H1 (cell line): ENCODE measurements around the gene ZNF462. TPM values are rescaled to one million over a fixed set of nuclear protein-coding genes. Genes with fewer than 3 reads are reported as not detected.

Source experiments
- CTCF ChIA-PET: fragments of 300-600 bp; sonication (Branson Sonifier 250); formaldehyde crosslinking; loops from one replicate; lab custom pipeline; 2021; ENCODE audit not compliant: partially characterized antibody; lab: Charles Lee
- POLR2A ChIA-PET: fragments of 300-600 bp; sonication (Branson Sonifier 250); formaldehyde crosslinking; loops from one replicate; lab custom pipeline; 2021; ENCODE audit warnings: inconsistent platforms; ENCODE audit not compliant: partially characterized antibody; lab: Charles Lee
- DNase-seq, 2 experiments: peaks; one replicate each; pipeline versions ENCODE4 v3.0.0 to v3.0.0-alpha.2; 2010 to 2022; ENCODE audit warnings: low spot score in 2 of 2, low read depth in 1 of 2, mixed read lengths in 1 of 2
- FAIRE-seq: peaks from 2 replicates; lab custom pipeline; 2011; peaks lifted over from hg19 to GRCh38; lab: Jason Lieb, UNC
- H2AFZ ChIP-seq: 2 replicates; pipeline ENCODE4 v1.8.1; 2012; ENCODE audit warnings: low read length, inconsistent platforms
- H2AK5ac ChIP-seq: 2 replicates; pipeline ENCODE4 v1.6.1; 2013; ENCODE audit warnings: low read depth, low read length
- H2BK120ac ChIP-seq: replicated peaks from 2 replicates; pipeline ENCODE3; 2013; ENCODE audit warnings: low read depth, low read length, inconsistent platforms
- H2BK12ac ChIP-seq: 2 replicates; pipeline ENCODE4 v1.6.1; 2013; ENCODE audit warnings: low read depth, low read length
- H2BK15ac ChIP-seq: 2 replicates; pipeline ENCODE4 v1.6.1; 2013; ENCODE audit warnings: low read length
- H2BK20ac ChIP-seq: 2 replicates; pipeline ENCODE4 v1.6.1; 2013; ENCODE audit warnings: low read length
- H2BK5ac ChIP-seq: 2 replicates; pipeline ENCODE4 v1.6.1; 2013; ENCODE audit warnings: low read depth, low read length
- H3K14ac ChIP-seq: 2 replicates; pipeline ENCODE4 v1.6.1; 2013; ENCODE audit warnings: inconsistent platforms; ENCODE audit not compliant: insufficient read length
- H3K18ac ChIP-seq: 2 replicates; pipeline ENCODE4 v1.6.1; 2013; ENCODE audit warnings: low read length; ENCODE audit errors: extremely low read depth
- H3K23ac ChIP-seq: 2 replicates; pipeline ENCODE4 v1.6.1; 2013; ENCODE audit warnings: inconsistent platforms; ENCODE audit not compliant: insufficient read length
- H3K23me2 ChIP-seq: 2 replicates; pipeline ENCODE4 v1.6.1; 2013; ENCODE audit warnings: low read depth, low read length
- H3K27ac ChIP-seq: 2 replicates; pipeline ENCODE4 v1.6.1; 2011; ENCODE audit warnings: low read depth, low read length, inconsistent platforms
- H3K27me3 ChIP-seq, 4 experiments: replicated peaks in 1 of 4; 1 replicate in 1 of 4; 2 replicates in 3 of 4; pipeline versions ENCODE4 v1.6.1 to v1.8.1; 2011 to 2013; ENCODE audit warnings: low read length in 3 of 4, mild to moderate bottlenecking in 3 of 4, inconsistent platforms in 2 of 4, mixed read lengths in 2 of 4, moderate library complexity in 1 of 4; ENCODE audit not compliant: control insufficient read depth in 3 of 4, insufficient read depth in 3 of 4; ENCODE audit errors: extremely low read depth in 1 of 4
- H3K36me3 ChIP-seq, 4 experiments: 2 replicates each; pipeline versions ENCODE4 v1.6.1 to v1.8.1; 2011 to 2013; ENCODE audit warnings: mild to moderate bottlenecking in 4 of 4, low read length in 3 of 4, moderate library complexity in 2 of 4, control low read depth in 1 of 4, inconsistent platforms in 1 of 4; ENCODE audit not compliant: insufficient read depth in 4 of 4, control insufficient read depth in 2 of 4
- H3K4ac ChIP-seq: replicated peaks from 2 replicates; pipeline ENCODE3; 2013; ENCODE audit warnings: low read length, low read depth, mixed read lengths, inconsistent platforms; ENCODE audit not compliant: insufficient read length
- H3K4me1 ChIP-seq, 4 experiments: replicated peaks in 1 of 4; 1 replicate in 1 of 4; 2 replicates in 3 of 4; pipeline versions ENCODE4 v1.6.1 to v1.8.1; 2011 to 2013; ENCODE audit warnings: low read length in 3 of 4, inconsistent platforms in 2 of 4, mixed read lengths in 1 of 4; ENCODE audit not compliant: insufficient read depth in 4 of 4, control insufficient read depth in 3 of 4
- H3K4me2 ChIP-seq, 2 experiments: 2 replicates each; pipeline versions ENCODE4 v1.6.1 to v1.8.1; 2011 to 2013; ENCODE audit warnings: low read depth in 2 of 2, low read length in 2 of 2, control low read depth in 1 of 2, inconsistent platforms in 1 of 2, mild to moderate bottlenecking in 1 of 2; ENCODE audit not compliant: insufficient read depth in 1 of 2
- H3K4me3 ChIP-seq, 4 experiments: fragments of 200-600, 300-600 bp in 1 of 4; sonication (generic), shearing (Covaris generic), sonication (Bioruptor Twin) in 1 of 4; 2 replicates each; pipeline versions ENCODE4 v1.5.1 to v1.8.1; 2011 to 2016; ENCODE audit warnings: low read length in 4 of 4, low read depth in 3 of 4, control low read depth in 2 of 4, inconsistent platforms in 2 of 4, mild to moderate bottlenecking in 2 of 4, mixed read lengths in 1 of 4, moderate library complexity in 1 of 4; ENCODE audit not compliant: insufficient read depth in 2 of 4; ENCODE audit errors: extremely low read depth in 1 of 4
- H3K56ac ChIP-seq: replicated peaks from 2 replicates; pipeline ENCODE3; 2013; ENCODE audit warnings: low read depth, mild to moderate bottlenecking, mixed read lengths, low read length, inconsistent platforms; ENCODE audit not compliant: insufficient read length
- H3K79me1 ChIP-seq: 2 replicates; pipeline ENCODE4 v1.6.1; 2013; ENCODE audit warnings: low read depth, low read length, control low read depth
- H3K79me2 ChIP-seq, 2 experiments: 2 replicates each; pipeline versions ENCODE4 v1.6.1 to v1.8.1; 2012 to 2013; ENCODE audit warnings: low read length in 2 of 2, mild to moderate bottlenecking in 2 of 2, inconsistent platforms in 1 of 2; ENCODE audit not compliant: insufficient read depth in 2 of 2, control insufficient read depth in 1 of 2
- H3K9ac ChIP-seq, 4 experiments: replicated peaks in 1 of 4; 1 replicate in 1 of 4; 2 replicates in 3 of 4; pipeline versions ENCODE4 v1.6.1 to v1.8.1; 2011 to 2013; ENCODE audit warnings: low read depth in 3 of 4, low read length in 3 of 4, control low read depth in 2 of 4, mild to moderate bottlenecking in 2 of 4, moderate library complexity in 2 of 4, inconsistent platforms in 1 of 4; ENCODE audit errors: extremely low read depth in 1 of 4
- H3K9me3 ChIP-seq, 2 experiments: 2 replicates each; pipeline versions ENCODE4 v1.6.1 to v1.8.1; 2012 to 2013; ENCODE audit warnings: mild to moderate bottlenecking in 2 of 2, moderate library complexity in 2 of 2, control low read depth in 1 of 2, inconsistent platforms in 1 of 2, low read depth in 1 of 2, low read length in 1 of 2, mixed read lengths in 1 of 2; ENCODE audit not compliant: insufficient read depth in 2 of 2
- H4K20me1 ChIP-seq, 2 experiments: replicated peaks in 1 of 2; 2 replicates each; pipeline versions ENCODE3 to v1.8.1; 2011 to 2013; ENCODE audit warnings: inconsistent platforms in 2 of 2, low read length in 2 of 2, mild to moderate bottlenecking in 1 of 2; ENCODE audit not compliant: insufficient read depth in 2 of 2, control insufficient read depth in 1 of 2
- H4K5ac ChIP-seq: 2 replicates; pipeline ENCODE4 v1.6.1; 2013; ENCODE audit warnings: low read length, low read depth, mixed read lengths, inconsistent platforms; ENCODE audit not compliant: insufficient read length
- H4K8ac ChIP-seq: 2 replicates; pipeline ENCODE4 v1.8.0; 2013; ENCODE audit warnings: mild to moderate bottlenecking, moderate library complexity, low read length, inconsistent platforms; ENCODE audit not compliant: insufficient read depth; ENCODE audit errors: extremely low read depth
- H4K91ac ChIP-seq: replicated peaks from 2 replicates; pipeline ENCODE3; 2013; ENCODE audit warnings: low read length, mixed read lengths, inconsistent platforms; ENCODE audit not compliant: insufficient read length
- ATF3 ChIP-seq: IDR thresholded peaks from 2 replicates; pipeline ENCODE4 v1.6.1; 2011; ENCODE audit warnings: low read depth, mild to moderate bottlenecking, low read length; ENCODE audit not compliant: insufficient read depth
- FOSL1 ChIP-seq: IDR thresholded peaks from 2 replicates; pipeline ENCODE4 v1.6.1; 2011; ENCODE audit warnings: mild to moderate bottlenecking, low read depth, low read length, moderate library complexity; ENCODE audit not compliant: insufficient read depth
- NANOG ChIP-seq: IDR thresholded peaks from 2 replicates; pipeline ENCODE4 v1.6.1; 2011; ENCODE audit warnings: low read length, low read depth, mild to moderate bottlenecking, inconsistent platforms; ENCODE audit not compliant: insufficient read depth, poor library complexity, severe bottlenecking
- SIN3A ChIP-seq, 2 experiments: IDR thresholded peaks in 1 of 2; conservative IDR thresholded peaks in 1 of 2; 2 replicates each; pipeline ENCODE4 v1.6.1; 2011 to 2012; ENCODE audit warnings: low read length in 2 of 2, improper control_type of control experiment in 1 of 2, low read depth in 1 of 2, mild to moderate bottlenecking in 1 of 2
- SIRT6 ChIP-seq: IDR thresholded peaks from one replicate; pipeline ENCODE4 v1.7.1; 2012; ENCODE audit warnings: low read length, inconsistent platforms
- WGBS, 2 experiments: shearing (Covaris generic) in 1 of 2; methylation state at CpG; one replicate each; pipeline versions ENCODE4 v1.1.6 to v1.1.7; 2013 to 2015; ENCODE audit warnings: low lambda C conversion rate in 2 of 2, mixed read lengths in 2 of 2, inconsistent platforms in 1 of 2, low coverage in 1 of 2, missing lambda C conversion rate in 1 of 2; ENCODE audit not compliant: insufficient replicate concordance in 2 of 2, insufficient coverage in 1 of 2, insufficient read length in 1 of 2; ENCODE audit errors: extremely low coverage in 1 of 2, missing lambda C conversion rate in 1 of 2; 5-methylcytosine and 5-hydroxymethylcytosine counted together
- polyA plus RNA-seq, 7 experiments: library from polyadenylated mRNA; depleted of rRNA in 3 of 7; stranded (reverse) in 5 of 7; unstranded in 2 of 7; fragments of >200 nt in 5 of 7; fragments of 200-250 nt in 2 of 7; gene quantifications; 1 replicate in 5 of 7; 2 replicates in 1 of 7; 4 replicates in 1 of 7; pipeline versions ENCODE4 v1.2.1 to v1.2.3, GENCODE V29; 2011 to 2013; ENCODE audit warnings: missing spikeins in 2 of 7, mixed read lengths in 2 of 7
- total RNA-seq: library from RNA; stranded (reverse); fragmentation: NEBNext Ultra II Directional; extraction: Animal tissue kit (Norgen Biotek cat#: 25700); gene quantifications from 2 replicates; pipeline ENCODE4 v1.2.1, GENCODE V29; 2021

ZNF462 gene
- total and polyA plus RNA-seq, 2 of the 8 experiments (the other 6 are each of a cell fraction or from before 2014, with no cell fraction given): 30.0 to 163 TPM

- no peak for FAIRE-seq
- TF ChIP-seq SIN3A (conservative IDR thresholded peaks at IDR 0.05 in 1 of 2, IDR thresholded peaks at IDR 0.05 in 1 of 2; ENCODE audit: low read depth in 1 of 2, low read length in 2 of 2) (no peak), SIRT6 (no peak), NANOG (no peak), ATF3 (no peak), FOSL1 (no peak)
These were observed 70.5 kb downstream of the ZNF462 start for GRCh38 chr9:106933470-106933869.

More at GRCh38 chr9:106933470-106933869, 70.5 kb downstream of the ZNF462 start:
- Histone ChIP-seq H2BK15ac (no peak overlapping the region), H3K9ac (no peak overlapping the region), H4K8ac (no peak overlapping the region), H4K20me1 (peaks cover 2 to 4% of the 10 kb centered on the region in 2 experiments), H3K4ac (no peak overlapping the region), H3K23ac (no peak overlapping the region), H3K79me1 (peaks cover 8% of the 10 kb centered on the region), H3K79me2 (peaks cover 0 to 58% of the 10 kb centered on the region in 2 experiments; a peak in 2 of 4 replicates), H3K27ac (no peak overlapping the region), H3K4me3 (no peak overlapping the region), H2BK5ac (no peak overlapping the region), H2BK20ac (no peak overlapping the region), H2AK5ac (no peak overlapping the region), H3K14ac (no peak overlapping the region), H3K27me3 (no peaks in the 10 kb centered on the region), H2BK12ac (no peak overlapping the region), H2BK120ac (no peak overlapping the region), H4K5ac (no peak overlapping the region), H3K36me3 (peaks cover 38 to 83% (median 66%) of the 10 kb centered on the region in 4 experiments), H3K18ac (no peak overlapping the region), H4K91ac (no peak overlapping the region), H2AFZ (no peak overlapping the region), H3K9me3 (no peaks in the 10 kb centered on the region), H3K4me2 (no peak overlapping the region), H3K56ac (no peak overlapping the region), H3K4me1 (peaks cover 2 to 7% (median 4%) of the 10 kb centered on the region in 4 experiments), H3K23me2 (no peaks in the 10 kb centered on the region)
- ChIA-PET POLR2A (interaction anchor here (0.8 to 1.3 kb wide), 2 partner anchors 9 to 23 kb away, joined by 3 read pairs; no protein-coding TSS in a partner anchor), CTCF (interaction anchor here (0.5 to 0.7 kb wide), 2 partner anchors 186 to 608 kb away, joined by 3 to 4 read pairs; no protein-coding TSS in a partner anchor)
- no peak for DNase-seq
- WGBS, 2 experiments: 90% methylated on average over 2 of the region's 2 CpGs; no CpG with 5 or more reads in 1 of the 2 experiments
